ENCODE measurements around the gene RFX4.
A peak's percentile ranks its signal among the peaks of the same experiment; 100 is the strongest.
"Not testable (repeated sequence)": the region's sequence is repeated elsewhere in the genome, so short reads cannot be mapped to it uniquely, and the experiment has no call there.

RFX4 gene

GRCh38 chr12:106648736-106649135, 65.9 kb downstream of the RFX4 start:
- no peak for DNase-seq

GRCh38 chr12:106651552-106651951, 68.7 kb downstream of the RFX4 start:
- no peak for DNase-seq

DNA sequence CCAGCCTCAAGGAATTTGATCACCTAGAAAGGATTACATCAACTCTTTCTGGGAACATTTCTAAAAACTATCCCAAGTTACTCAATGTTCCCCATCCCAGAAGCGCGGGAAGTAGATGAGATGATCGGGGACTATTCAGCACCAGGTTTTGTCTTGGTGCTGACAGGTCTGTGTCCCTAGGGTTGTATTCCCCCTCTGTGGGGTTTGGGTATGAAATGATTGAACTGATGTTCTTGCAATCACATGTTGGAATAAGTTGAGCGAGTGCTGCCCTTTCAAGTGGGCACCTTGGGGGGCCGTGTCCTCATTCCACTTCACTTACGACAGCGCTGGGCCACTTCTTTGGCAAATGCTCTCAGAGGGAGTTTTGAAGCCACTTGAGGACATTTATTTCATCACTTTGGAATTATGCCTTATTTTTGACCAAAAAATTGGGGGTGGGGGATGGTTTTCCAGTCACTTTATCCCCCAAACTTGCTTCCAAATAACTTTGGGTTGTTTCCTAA, 69.8 kb downstream of the RFX4 start:
- DNase-seq = no peak

DNA sequence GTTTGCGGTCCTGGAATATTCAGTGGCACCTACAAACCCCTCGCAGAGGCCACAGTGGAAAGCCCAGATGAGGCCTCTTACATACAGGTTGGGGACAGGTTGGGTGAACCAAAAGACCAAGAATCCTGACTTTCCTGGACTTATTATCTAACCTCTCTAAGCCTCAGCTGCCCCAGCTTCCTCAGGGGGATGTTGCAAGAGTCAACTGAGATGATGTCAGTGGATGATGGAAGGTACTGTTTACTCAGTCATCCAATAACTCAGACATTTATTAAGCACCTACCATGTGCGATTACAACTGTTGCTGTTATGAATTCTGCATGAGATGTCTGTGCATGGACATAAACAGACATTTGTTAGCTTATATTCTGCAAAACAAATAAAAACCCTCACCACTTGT, 72.8 kb downstream of the RFX4 start:
- no peak for DNase-seq

DNA sequence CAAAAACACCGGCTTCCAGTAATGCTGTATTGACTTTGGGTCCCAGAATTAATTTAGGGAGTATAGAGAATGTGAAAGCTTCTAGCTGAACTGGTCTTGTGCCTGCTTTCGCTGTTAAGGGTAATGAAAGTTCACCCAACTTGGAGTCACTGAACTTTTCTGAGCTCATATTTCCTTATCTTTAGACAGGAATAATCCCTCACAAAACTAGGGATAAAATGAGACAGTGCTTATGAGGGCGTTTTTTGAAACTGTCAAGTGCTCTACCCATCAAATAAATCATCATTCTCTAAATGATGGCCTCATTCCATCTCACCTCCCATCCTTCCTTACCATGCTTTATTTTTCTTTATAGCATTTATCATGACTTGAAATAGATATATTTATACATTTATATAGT, 74.7 kb downstream of the RFX4 start:
- no peak for DNase-seq

DNA sequence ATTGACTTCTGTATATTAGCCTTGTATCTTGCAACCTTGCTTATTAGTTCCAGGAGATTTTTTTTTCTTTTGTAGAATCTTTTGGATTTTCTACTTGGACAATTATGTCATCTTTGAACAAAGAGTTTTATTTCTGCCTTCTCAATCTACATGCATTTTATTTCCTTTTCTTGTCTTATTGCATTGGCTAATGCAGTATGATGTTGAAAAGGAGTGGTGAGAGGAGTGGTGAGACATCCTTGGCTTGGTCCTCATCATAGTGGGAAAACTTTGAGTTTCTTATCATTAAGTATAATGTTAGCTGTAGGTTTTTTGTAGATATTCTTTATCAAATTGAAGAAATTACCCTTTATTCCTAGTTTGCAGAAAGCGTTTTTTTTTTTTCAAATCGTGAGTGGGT, 80.6 kb downstream of the RFX4 start:
- no peak for DNase-seq

DNA sequence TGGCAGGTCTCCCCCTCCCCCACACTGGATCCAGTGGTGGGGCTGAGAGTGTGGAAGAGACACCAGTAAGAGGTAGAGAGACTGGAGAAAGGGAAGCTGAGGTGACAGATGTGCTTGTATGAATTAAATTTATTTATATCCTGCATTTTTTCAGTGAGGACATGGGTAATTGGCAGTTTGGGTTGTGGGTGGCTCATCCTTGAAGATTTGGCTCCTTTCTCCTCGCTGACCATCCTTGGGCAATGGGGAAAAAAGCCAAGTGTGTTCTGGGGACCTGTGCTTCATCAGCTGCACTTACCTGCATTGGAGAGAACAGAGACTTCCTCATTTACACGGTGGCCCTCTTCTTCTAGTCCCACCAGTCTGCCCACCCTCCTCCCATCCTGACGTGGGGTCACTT, 86.4 kb downstream of the RFX4 start:
- DNase-seq = no peak

DNA sequence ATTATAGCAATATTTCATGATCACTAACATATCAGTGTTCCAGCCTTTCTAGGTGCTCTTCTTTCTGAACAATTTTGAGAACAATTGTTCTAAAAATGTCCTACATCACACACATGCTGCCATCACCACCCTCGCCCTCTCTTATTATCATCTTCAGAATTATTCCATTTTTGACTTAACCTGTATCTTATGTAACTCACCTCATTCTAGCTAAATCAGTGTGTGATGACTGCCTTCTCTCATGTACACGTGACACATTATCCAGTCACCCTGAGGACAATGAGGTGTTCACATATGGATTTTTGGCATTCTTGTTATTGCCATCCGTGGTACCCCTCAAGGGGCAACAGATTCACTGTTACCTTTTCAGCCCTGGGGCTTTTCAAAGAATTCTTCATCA, 87.3 kb downstream of the RFX4 start:
- no peak for DNase-seq

DNA sequence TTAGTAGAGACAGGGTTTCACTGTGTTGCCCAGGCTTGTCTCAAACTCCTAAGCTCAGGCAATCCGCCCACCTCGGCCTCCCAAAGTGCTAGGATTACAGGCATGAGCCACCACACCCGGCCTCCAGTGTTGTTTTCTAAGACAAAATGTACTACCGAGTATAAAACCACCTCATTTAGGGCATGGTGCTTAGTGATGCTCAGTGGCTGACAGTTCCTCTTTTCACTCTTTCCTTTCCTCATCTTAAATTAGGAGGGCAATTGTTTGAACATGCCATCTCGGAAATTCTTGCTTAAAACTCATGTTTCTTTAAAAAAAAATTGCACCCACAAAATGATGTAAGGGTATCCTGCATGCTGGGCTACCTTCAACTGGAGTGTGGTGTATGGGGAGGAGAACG, 89.0 kb downstream of the RFX4 start:
- DNase-seq = no peak

DNA sequence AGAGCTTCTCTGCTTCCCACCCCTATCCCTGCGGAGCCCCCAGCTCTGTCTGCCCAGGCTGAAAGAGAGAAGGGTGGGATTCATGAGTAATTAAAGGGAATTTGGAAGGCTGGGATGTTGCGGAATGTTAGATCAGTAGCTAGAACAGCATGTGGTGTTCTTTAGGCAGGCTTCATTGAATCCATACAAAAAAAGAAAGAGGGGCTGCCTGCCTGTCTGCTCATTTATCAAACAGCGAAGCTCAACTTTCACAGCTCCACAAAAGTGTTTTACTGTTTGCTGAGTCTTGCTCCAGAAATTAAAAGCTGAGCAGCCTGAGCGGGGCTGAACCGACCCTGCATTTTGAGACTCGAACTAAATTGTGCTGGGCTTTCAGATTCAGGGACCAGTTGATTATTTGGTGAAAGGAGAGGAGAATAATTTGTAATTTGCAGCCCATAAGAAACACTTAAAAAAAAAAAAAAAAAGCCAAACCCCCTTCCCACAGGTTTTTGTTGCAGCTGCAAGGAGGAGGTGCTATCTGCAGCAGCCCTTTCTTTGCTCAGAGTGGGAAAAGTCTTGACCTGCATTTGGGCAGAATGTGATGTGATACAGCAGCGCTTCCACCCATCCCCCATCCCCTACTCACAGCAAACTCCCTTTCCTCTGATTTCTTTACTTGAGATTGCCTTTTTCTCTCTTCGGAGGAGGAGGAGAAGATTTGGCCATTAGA, 89.7 kb downstream of the RFX4 start:
- DNase-seq = no peak

- no peak for DNase-seq
These were observed 90.3 kb downstream of the RFX4 start for GRCh38 chr12:106673141-106673540.

GRCh38 chr12:106675651-106676435, 93.0 kb downstream of the RFX4 start:
- DNase-seq = no peak

DNA sequence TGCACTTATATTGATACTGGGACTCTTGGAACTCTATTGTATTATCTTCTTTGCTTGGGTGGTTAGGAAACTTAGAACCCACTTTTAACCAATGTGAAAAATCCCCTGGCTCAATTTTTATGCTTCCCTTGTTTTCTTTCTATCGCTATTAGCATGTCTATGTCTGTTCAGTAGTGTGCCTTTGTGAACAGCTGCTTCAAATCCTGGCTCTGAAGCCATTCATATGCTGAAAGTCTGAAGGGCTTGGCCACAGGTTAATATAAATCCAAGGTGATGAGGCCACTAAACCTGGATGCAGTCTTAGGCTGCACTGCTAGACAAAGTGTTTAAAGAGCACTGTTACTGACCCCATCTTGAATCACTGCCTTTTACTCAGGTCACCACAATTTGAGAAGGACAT, 96.8 kb downstream of the RFX4 start:
- no peak for DNase-seq

GRCh38 chr12:106680280-106680679, 97.5 kb downstream of the RFX4 start:
- DNase-seq = no peak

GRCh38 chr12:106681210-106681609, 98.4 kb downstream of the RFX4 start:
- DNase-seq = no peak

- peak; percentile 18 for DNase-seq
These were observed 99.9 kb downstream of the RFX4 start for GRCh38 chr12:106682594-106683234.

GRCh38 chr12:106684497-106684896, 101.7 kb downstream of the RFX4 start:
- no peak for DNase-seq

DNA sequence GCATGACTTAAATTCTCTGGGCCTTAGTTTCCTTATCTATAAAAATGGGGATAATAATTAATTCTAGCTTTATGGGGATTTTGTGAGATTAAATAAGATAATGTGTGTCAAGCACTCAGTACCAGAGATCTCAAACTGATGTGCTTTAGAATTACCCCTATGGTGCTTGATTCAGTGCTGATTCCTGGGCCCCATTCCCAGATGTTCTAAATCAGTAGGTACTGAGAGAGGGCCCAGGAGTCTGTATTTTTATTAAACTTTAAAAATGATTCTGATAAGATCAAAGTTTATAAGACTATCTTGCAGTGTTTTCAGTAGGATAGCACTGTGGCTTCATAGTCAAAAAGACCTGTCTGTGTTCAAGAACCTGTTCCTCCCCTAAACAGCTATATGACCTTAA, 102.6 kb downstream of the RFX4 start:
- no peak for DNase-seq

GRCh38 chr12:106687672-106688071, 104.9 kb downstream of the RFX4 start:
- DNase-seq = no peak

DNA sequence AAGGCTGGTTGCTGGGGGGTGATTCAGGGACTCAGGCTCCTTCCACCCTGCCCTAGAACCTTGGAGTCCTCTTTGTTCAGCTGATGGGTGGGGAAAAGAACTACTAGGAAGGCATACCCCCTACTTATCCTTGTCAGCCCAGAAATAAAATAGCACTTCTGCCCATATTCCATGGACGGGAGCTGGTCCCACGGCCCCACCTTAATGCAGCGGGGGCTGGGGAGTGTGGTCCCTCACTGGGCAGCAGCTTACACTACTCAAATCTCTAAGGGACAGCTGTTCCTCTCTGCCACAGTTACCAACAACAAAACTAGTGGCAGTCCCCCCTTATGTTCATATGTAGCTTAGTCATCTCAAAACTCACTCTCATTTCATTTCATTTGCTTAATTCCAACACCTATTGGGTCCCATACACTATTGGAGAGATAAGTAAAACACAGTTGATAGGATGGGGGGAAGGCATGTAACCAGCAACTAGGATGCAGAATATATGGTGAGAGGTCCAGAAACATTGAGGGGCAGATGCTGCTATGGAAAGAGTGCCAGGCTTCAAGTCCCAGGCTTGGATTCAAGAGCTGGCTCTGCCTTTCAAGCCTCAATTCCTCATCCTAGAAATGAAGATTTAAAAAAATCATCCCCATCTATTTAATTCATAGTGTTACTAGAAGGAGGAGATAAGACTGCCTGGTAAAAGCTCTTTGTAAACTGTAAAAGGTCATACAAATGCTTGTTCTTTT, 107.9 kb downstream of the RFX4 start:
- no peak for DNase-seq

DNA sequence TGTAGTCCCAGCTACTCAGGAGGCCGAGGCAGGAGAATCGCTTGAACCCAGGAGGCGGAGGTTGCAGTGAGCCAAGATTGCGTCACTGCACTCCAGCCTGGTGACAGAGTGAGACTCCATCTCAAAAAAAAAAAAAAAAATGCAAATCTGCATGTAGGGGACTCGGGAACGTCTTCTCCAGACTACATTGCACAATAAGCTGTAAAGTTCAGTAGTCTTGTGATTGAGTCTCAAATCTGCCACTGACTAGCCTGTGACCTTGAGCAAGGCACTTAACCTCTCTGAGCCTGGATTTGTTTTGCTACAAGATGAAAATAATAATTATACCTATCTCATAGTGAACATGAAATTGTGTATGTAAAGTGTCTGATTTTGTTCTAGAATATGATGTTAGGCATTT, 109.2 kb downstream of the RFX4 start:
- DNase-seq = not testable (repeated sequence)

- no peak for DNase-seq
These were observed 110.4 kb downstream of the RFX4 start for GRCh38 chr12:106692896-106693820.
